ENCODE measurements around the gene SALL2. TPM values are rescaled to one million over a fixed set of nuclear protein-coding genes. Genes with fewer than 3 reads are reported as not detected.

Gene SALL2
- total RNA-seq, result 3.0 and 4.4 TPM in 2 replicates

DNA sequence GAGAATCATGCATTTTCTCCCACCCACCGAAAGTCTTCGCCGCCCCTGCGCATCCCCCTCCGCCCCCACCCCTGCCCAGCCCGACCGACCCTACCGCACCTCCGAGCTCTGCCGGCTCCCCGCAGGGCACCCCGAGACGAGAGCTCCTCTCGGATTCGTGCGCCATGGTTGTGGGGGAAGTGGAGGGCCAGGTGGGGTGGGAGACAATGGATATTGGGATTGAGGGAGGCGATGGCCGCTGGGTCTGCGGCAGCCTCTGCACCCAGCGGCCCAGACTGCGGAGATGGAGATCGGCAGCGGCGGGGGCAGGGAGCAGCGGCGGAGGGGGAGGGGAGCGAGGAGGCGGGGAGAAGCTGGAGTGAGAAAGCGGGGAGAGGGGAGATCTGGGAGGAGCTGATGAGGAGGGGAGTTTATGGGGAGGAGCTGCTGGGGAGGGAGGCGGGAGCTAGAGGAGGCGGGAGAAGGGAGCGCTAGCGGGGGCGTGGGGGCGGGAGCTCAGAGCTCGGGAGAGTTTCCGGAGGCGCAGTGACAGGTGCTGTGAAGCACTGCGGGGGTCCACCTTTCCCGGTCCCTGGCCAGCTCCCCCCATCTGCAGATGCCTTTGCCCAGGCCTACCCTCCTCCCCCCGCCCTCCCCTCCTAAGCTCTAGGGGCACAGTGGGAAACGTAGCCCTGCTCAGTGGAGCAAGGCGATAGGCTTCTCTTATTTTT is at the start of gene SALL2:
TSS of gene SALL2 (minus strand) at position 385 of the 710 bp plus-strand sequence. CDS start at position 166, 219 bp downstream.

DNA sequence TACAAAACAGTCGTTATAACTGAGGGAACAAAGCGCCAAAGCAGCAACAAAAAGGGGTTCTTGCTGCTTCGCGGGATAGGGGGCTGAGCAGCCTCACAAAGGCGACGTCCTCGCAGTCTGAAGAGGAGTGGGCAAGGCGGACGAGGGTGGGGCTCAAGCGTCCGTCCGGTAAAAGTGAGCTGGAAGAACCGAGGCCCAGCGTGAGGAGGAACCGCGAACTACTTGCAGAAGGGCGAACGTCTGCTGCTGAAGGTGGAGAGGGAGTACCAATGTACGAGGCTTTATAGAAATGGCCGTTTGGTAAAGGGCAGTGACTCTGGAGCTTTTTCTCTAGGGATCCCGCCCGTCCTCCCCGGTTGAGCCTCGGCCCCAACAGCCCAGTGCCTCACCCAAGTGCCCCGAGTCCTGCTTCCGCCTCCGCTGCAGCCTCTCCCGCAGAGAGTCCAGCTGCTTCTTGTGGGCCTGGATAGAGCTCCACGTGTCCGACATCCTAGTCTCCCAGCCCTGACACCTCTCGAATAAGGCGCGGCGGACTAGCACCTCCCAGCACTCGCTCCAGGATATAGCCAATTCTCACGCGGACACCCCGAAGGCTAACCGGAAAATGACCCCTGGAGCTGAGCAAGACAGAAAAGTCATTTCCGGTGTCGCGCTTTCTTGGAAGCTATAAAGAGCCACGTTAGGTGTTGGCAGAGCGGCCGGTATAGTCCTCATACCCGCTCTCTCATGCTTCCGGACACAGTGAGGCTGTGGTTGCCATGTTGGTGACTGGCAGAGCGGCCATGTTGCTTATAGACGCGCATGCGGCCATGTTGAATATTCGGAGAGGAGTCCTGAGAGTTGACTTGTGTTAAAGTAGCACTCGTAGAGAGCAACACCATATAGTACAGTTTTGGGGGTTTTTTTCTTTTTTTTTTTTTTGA is 15.2 kb downstream of the SALL2 start, which contains the start of gene METTL3:
TSS of gene METTL3 (minus strand) at position 606 of the 923 bp plus-strand sequence. CDS start at position 489, 117 bp downstream.

DNA sequence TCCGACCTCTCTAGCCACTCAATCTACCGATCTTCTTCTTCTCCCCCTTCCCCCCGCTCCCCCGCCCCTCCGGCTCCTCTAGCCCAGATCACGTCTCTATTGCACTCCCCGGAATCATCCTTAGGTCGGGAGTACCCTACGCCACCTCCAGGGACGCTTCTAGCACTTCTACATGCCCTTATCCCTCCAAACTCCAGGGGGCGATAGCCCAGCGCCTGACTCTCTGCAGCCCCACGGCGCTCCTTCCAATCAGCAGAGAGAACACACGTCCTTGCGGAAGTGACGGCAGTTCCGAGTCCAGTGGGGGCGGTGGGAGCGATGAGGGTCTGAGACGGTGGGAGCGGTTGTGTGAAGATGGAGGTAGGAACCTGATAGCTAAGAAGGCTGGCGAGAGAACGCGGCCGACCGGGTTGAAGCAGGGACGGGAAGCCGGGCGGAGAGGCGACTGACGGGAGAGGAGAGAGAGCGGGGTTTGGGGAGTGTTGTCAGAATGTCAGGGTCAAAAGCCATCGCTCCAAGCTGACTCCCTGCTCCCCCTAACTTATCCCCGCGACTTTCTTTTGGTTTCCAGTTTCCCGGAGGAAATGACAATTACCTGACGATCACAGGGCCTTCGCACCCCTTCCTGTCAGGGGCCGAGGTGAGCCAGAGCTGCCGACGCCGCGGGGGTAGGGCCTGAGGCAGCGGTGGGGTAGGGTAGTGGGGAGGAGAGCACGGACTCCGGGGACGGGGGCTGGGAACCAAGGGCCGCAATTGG is 49.0 kb downstream of the SALL2 start, which contains the start of the genes RAB2B and TOX4:
TSS of gene RAB2B (minus strand) at position 35 of the 757 bp plus-strand sequence. CDS start 87 bp downstream, outside the sequence.
TSS of gene TOX4 (plus strand) at position 271 of the 757 bp plus-strand sequence. CDS start at position 355, 84 bp downstream.

Other genes starting within 250 kb of the SALL2 start
- not detected in 2 replicates for gene RPGRIP1, start 246.3 kb downstream of the SALL2 start, total RNA-seq
- 84.0 and 90.9 TPM in 2 replicates for gene SUPT16H, start 142.3 kb downstream of the SALL2 start, total RNA-seq
- gene CHD8, start 70.2 kb downstream of the SALL2 start, total RNA-seq, result 57.4 and 60.1 TPM in 2 replicates
- 28.9 and 36.6 TPM in 2 replicates for gene RAB2B, start 49.4 kb downstream of the SALL2 start, total RNA-seq
- gene TOX4, start 49.2 kb downstream of the SALL2 start, total RNA-seq, result 36.9 and 37.8 TPM in 2 replicates
- 24.6 and 29.7 TPM in 2 replicates for gene METTL3, start 15.0 kb downstream of the SALL2 start, total RNA-seq
- gene OR10G3, start 53.7 kb upstream of the SALL2 start, total RNA-seq, result not detected in 2 replicates
- gene OR10G2, start 108.6 kb upstream of the SALL2 start, total RNA-seq, result not detected in 2 replicates
- gene OR4E2, start 127.5 kb upstream of the SALL2 start, total RNA-seq, result not detected in 2 replicates
- gene OR4E1, start 147.5 kb upstream of the SALL2 start, total RNA-seq, result not detected in 2 replicates

Data from articular chondrocyte of knee joint (primary cell).